Karpas-422 (cell line): Measurements from ENCODE around the gene SNCG. TPM values are rescaled to one million over a fixed set of nuclear protein-coding genes. Genes with fewer than 3 reads are reported as not detected.
"Not testable (repeated sequence)": the region's sequence is repeated elsewhere in the genome, so short reads cannot be mapped to it uniquely, and the experiment has no call there.

Source experiments
- DNase-seq: peaks from one replicate; pipeline ENCODE4 v3.0.0-alpha.2; 2015
- H2AFZ ChIP-seq: fragments of 200-600 bp; sonication (generic); 2 replicates; pipeline ENCODE4 v1.6.1; 2014; ENCODE audit warnings: antibody characterized with exemption, low read length, mixed read lengths
- H3K27ac ChIP-seq: fragments of 200-600 bp; sonication (generic); 2 replicates; pipeline ENCODE4 v1.5.1; 2014; ENCODE audit warnings: mild to moderate bottlenecking, low read length, moderate library complexity
- H3K27me3 ChIP-seq: fragments of 200-600 bp; sonication (generic); 2 replicates; pipeline ENCODE4 v1.6.1; 2014; ENCODE audit warnings: low read length, mixed read lengths
- H3K36me3 ChIP-seq: fragments of 200-600 bp; sonication (generic); 2 replicates; pipeline ENCODE4 v1.6.1; 2014; ENCODE audit warnings: low read length, mixed read lengths; ENCODE audit not compliant: insufficient read depth
- H3K4me1 ChIP-seq: fragments of 200-600 bp; sonication (generic); 2 replicates; pipeline ENCODE4 v1.6.1; 2014; ENCODE audit warnings: mild to moderate bottlenecking, low read length, mixed read lengths
- H3K4me2 ChIP-seq: fragments of 200-600 bp; sonication (generic); 2 replicates; pipeline ENCODE4 v1.6.1; 2014; ENCODE audit warnings: low read length, low read depth, mild to moderate bottlenecking; ENCODE audit not compliant: poor library complexity, severe bottlenecking
- H3K4me3 ChIP-seq: fragments of 200-600 bp; sonication (generic); 2 replicates; pipeline ENCODE4 v1.5.1; 2014; ENCODE audit warnings: mild to moderate bottlenecking, antibody characterized with exemption, low read length, mixed read lengths
- H3K79me2 ChIP-seq: fragments of 200-600 bp; sonication (generic); 2 replicates; pipeline ENCODE4 v1.6.1; 2014; ENCODE audit warnings: mild to moderate bottlenecking, low read length, mixed read lengths
- H3K9ac ChIP-seq: fragments of 200-600 bp; sonication (generic); 2 replicates; pipeline ENCODE4 v1.6.0; 2014; ENCODE audit warnings: low read length
- H3K9me2 ChIP-seq: fragments of 200-600 bp; sonication (generic), shearing (Covaris generic); replicated peaks from 2 replicates; pipeline ENCODE4 v1.6.0; 2014; ENCODE audit warnings: mild to moderate bottlenecking, low read length, moderate library complexity; ENCODE audit not compliant: insufficient read depth
- H3K9me3 ChIP-seq: fragments of 300-700, 200-600 bp; sonication (generic); 2 replicates; pipeline ENCODE4 v1.6.1; 2014; ENCODE audit warnings: low read length, mixed read lengths
- H4K20me1 ChIP-seq: fragments of 200-600 bp; sonication (generic); 2 replicates; pipeline ENCODE4 v1.6.1; 2014; ENCODE audit warnings: mild to moderate bottlenecking, antibody characterized with exemption, low read length, low read depth; ENCODE audit not compliant: insufficient read depth
- total RNA-seq: library from RNA; depleted of rRNA; stranded (reverse); fragments of >200 nt; shearing (Covaris generic); gene quantifications from 2 replicates; pipeline ENCODE4 v1.2.3, GENCODE V29; 2014; ENCODE audit warnings: low replicate concordance

SNCG gene
- total RNA-seq, 1 experiment from 2014 or later, result not detected

GRCh38 chr10:86974484-86974883, 16.1 kb downstream of the SNCG start:
- no peaks in the 10 kb centered on the region for H3K4me1 ChIP-seq
- H3K36me3 ChIP-seq, result no peaks in the 10 kb centered on the region
- no peaks in the 10 kb centered on the region for H3K9me3 ChIP-seq
- DNase-seq, result no peak
- H3K27me3 ChIP-seq, result no peaks in the 10 kb centered on the region
- no peaks in the 10 kb centered on the region for H3K79me2 ChIP-seq
- H3K9me2 ChIP-seq, result no peaks in the 10 kb centered on the region
- no peaks in the 10 kb centered on the region for H4K20me1 ChIP-seq
- H3K27ac ChIP-seq, result no peak overlapping the region
- H3K9ac ChIP-seq, result no peak overlapping the region
- no peak overlapping the region for H3K4me3 ChIP-seq
- H3K4me2 ChIP-seq, result no peak overlapping the region
- no peak overlapping the region for H2AFZ ChIP-seq

- Histone ChIP-seq H4K20me1 (no peaks in the 10 kb centered on the region), H3K9me2 (no peaks in the 10 kb centered on the region), H3K4me1 (no peaks in the 10 kb centered on the region), H3K4me2 (no peak overlapping the region), H3K27me3 (no peaks in the 10 kb centered on the region), H3K4me3 (no peak overlapping the region), H3K9ac (no peak overlapping the region), H3K36me3 (no peaks in the 10 kb centered on the region), H3K27ac (no peak overlapping the region), H3K79me2 (no peaks in the 10 kb centered on the region), H2AFZ (no peak overlapping the region), H3K9me3 (no peaks in the 10 kb centered on the region)
- no peak for DNase-seq
These were observed 18.1 kb downstream of the SNCG start for GRCh38 chr10:86976362-86977056.

GRCh38 chr10:86978457-86978856, 20.1 kb downstream of the SNCG start:
- not testable (repeated sequence) for H3K9me3 ChIP-seq, H3K27ac ChIP-seq, H2AFZ ChIP-seq, DNase-seq, H3K27me3 ChIP-seq, H3K79me2 ChIP-seq, H3K4me3 ChIP-seq, H3K4me1 ChIP-seq, H3K36me3 ChIP-seq, H3K9ac ChIP-seq, H3K4me2 ChIP-seq, H4K20me1 ChIP-seq, H3K9me2 ChIP-seq

GRCh38 chr10:86979296-86979818, 21.0 kb downstream of the SNCG start:
- Histone ChIP-seq H3K79me2 (no peaks in the 10 kb centered on the region), H3K9me3 (no peaks in the 10 kb centered on the region), H3K9me2 (no peaks in the 10 kb centered on the region), H3K27me3 (no peaks in the 10 kb centered on the region), H3K36me3 (no peaks in the 10 kb centered on the region), H3K27ac (no peak overlapping the region), H3K4me3 (no peak overlapping the region), H3K4me1 (no peaks in the 10 kb centered on the region), H3K9ac (no peak overlapping the region), H4K20me1 (no peaks in the 10 kb centered on the region), H2AFZ (no peak overlapping the region), H3K4me2 (no peak overlapping the region)
- DNase-seq, result no peak

GRCh38 chr10:86979977-86980448, 21.6 kb downstream of the SNCG start:
- H3K4me2 ChIP-seq, result no peak overlapping the region
- no peaks in the 10 kb centered on the region for H4K20me1 ChIP-seq
- H3K27ac ChIP-seq, result no peak overlapping the region
- H3K27me3 ChIP-seq, result no peaks in the 10 kb centered on the region
- H2AFZ ChIP-seq, result no peak overlapping the region
- no peaks in the 10 kb centered on the region for H3K4me1 ChIP-seq
- H3K9me2 ChIP-seq, result no peaks in the 10 kb centered on the region
- H3K36me3 ChIP-seq, result no peaks in the 10 kb centered on the region
- H3K9me3 ChIP-seq, result no peaks in the 10 kb centered on the region
- no peak overlapping the region for H3K4me3 ChIP-seq
- no peaks in the 10 kb centered on the region for H3K79me2 ChIP-seq
- DNase-seq, result no peak
- no peak overlapping the region for H3K9ac ChIP-seq

GRCh38 chr10:86981020-86981419, 22.6 kb downstream of the SNCG start:
- not testable (repeated sequence) for H3K27me3 ChIP-seq, H3K9me3 ChIP-seq, H4K20me1 ChIP-seq, H3K9me2 ChIP-seq, H3K27ac ChIP-seq, H3K4me1 ChIP-seq, DNase-seq, H2AFZ ChIP-seq, H3K4me3 ChIP-seq, H3K9ac ChIP-seq, H3K79me2 ChIP-seq, H3K4me2 ChIP-seq, H3K36me3 ChIP-seq

- no peak overlapping the region for H3K4me3 ChIP-seq
- H4K20me1 ChIP-seq, result no peaks in the 10 kb centered on the region
- no peak overlapping the region for H3K9ac ChIP-seq
These were observed 23.3 kb downstream of the SNCG start for GRCh38 chr10:86981716-86982115.

GRCh38 chr10:86984498-86984897, 26.1 kb downstream of the SNCG start:
- H3K36me3 ChIP-seq, H3K9ac ChIP-seq, DNase-seq, H3K9me2 ChIP-seq, H3K9me3 ChIP-seq, H3K4me2 ChIP-seq, H4K20me1 ChIP-seq, H3K4me1 ChIP-seq, H3K4me3 ChIP-seq, H2AFZ ChIP-seq, H3K27me3 ChIP-seq, H3K27ac ChIP-seq, H3K79me2 ChIP-seq: not testable (repeated sequence)

More at GRCh38 chr10:86981716-86982115, 23.3 kb downstream of the SNCG start:
- no peak for DNase-seq
- Histone ChIP-seq H3K9me2 (no peaks in the 10 kb centered on the region), H3K4me2 (no peak overlapping the region), H3K27me3 (no peaks in the 10 kb centered on the region), H2AFZ (no peak overlapping the region), H3K36me3 (no peaks in the 10 kb centered on the region), H3K4me1 (no peaks in the 10 kb centered on the region), H3K27ac (no peak overlapping the region), H3K79me2 (no peaks in the 10 kb centered on the region), H3K9me3 (no peaks in the 10 kb centered on the region)
